HG02970 (cell line): ENCODE results near the gene GJB1.
"Not testable (repeated sequence)": the region's sequence is repeated elsewhere in the genome, so short reads cannot be mapped to it uniquely, and the experiment has no call there.

Experiments
- ATAC-seq: cut with Tn5 transposase; IDR thresholded peaks from one replicate; pipeline ENCODE4 v1.9.1; 2021; ENCODE audit warnings: mild to moderate bottlenecking, moderate library complexity, moderate number of reproducible peaks; ENCODE audit not compliant: unreplicated experiment, low FRiP score

The GJB1 gene

DNA sequence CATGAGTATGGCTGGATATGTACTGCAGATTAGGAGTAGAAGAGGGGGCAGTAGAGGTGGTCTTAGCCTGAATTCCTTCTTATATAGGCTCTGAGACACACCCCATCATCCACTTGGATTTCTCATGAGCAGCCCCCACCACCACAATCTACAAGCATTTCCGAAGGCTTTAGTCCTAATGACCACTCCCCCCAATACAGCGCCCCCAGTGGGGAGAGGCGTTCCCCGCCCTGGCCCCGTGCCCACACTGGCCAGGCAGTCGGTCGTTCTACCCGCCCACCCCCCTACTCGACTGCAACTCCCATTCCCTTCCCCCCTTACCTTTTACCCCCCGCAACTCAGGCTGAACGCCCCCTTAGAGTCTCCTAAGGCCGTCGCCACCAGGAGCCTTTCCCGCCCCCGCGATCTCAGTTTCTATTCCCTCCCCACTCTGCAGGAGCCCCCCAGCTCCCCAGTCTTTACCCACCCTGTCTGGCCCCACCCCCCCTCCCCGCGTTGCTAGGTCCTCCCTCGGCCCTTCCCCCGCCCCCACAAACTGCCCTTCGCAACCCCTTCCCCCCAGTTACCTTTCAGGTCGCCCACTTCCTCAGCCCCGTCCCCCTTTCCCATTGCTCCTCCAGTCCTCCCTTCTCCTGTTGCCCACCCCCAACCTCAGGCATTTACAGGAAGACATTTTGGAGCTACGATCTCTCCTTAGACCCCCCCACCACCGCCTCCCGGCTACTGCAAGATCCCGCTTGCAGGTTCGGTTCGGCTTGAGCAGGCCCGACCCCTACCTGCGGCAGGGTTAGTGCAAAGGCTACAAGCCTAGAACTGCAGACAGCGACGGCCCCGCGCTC lies 30.4 kb downstream of the GJB1 start:
- no peak for ATAC-seq

DNA sequence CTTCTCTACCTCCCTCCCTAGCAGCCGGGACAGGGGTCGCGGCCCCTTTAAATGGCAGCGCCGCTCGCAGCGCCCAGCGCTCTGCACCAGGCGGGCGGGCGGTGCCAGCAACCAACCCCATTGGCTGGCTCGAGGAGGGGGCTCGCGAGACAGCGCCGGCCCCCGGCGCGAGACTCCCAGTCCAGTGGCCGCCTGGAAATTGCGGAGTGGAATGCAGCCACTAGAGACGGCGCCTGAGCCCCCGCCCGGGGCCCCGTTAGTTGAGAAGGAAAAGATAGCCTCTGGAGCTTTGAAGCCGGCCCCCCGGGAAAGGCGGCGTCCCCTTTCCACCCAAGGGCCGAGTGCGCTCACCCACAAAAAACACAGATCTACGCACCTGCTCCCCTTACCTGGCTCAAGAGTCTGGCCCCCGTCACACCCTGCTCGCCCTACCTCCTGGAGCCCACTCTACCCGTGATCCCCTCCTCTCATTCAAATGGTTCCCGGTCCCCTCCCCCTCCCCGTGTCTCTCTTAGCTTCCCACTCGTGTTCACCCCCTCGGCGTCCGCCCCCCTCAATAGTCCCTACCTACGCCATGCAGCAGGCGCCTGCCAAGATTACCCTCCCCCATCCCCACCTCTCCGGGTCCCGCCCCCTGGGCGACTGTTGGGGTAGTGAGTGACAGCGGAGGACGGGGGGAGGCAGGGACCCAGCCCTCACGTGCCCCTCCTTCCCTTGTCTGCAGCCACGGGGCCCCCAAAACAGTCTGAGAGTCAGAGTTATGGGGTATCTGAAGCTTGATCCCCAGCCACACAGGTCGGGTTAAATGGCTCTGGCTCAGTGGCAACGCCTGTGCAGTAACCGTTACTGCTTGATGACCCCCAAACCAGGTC lies 31.3 kb downstream of the GJB1 start, which contains the start of gene ZMYM3:
Gene ZMYM3, minus strand, starts transcription at position 49 of the 872 bp plus-strand sequence. CDS start 885 bp downstream, outside the sequence.
- peak; percentile 65 for ATAC-seq

DNA sequence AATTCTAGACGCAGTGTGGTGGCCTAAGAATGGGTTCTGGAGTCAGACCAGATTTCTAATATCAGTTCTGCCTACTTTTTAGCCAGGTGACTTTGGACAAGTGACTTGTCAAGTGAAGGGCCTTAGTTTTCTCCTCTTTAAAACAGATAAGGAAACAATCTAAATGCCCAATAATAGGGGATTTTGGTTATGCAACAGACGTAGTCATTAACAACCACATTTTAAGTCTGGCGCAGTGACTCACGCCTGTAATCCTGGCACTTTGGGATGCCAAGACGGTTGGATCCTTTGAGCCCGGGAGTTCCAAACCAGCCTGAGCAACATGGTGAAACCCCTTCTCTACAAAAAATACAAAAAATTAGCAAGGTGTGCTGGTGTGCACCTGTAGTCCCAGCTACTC lies 33.0 kb downstream of the GJB1 start:
- ATAC-seq: no peak

DNA sequence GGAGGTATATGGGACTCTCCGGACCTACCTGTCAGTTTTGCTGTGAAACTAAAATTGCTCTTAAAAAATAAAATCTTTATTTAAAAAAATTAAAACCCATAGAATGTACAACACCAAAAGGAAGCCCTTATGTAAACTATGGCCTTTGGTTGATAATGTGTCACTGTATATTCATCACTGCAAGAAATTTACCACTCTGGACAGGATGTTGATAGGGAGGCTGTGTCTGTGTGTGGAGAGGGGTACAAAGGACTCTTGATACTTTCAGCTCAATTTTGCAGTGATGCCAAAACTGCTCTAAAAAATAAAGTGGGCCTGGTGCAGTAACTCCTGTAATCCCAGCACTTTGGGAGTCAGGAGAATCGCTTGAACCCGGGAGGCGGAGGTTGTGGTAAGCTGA lies 33.8 kb downstream of the GJB1 start:
- ATAC-seq: no peak

DNA sequence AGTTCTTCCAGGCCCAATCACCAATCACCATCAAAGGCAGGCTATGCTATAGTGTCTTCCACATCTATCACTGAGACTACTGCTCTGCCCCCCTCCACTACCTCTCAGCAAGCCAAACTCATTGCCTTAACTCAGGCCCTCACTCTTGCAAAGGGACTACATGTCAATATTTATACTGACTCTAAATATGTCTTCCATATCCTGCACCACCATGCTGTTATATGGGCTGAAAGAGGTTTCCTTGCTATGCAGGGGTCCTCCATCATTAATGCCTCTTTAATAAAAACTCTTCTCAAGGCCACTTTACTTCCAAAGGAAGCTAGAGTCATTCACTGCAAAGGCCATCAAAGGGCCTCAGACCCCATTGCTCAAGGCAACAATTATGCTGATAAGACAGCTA lies 45.6 kb downstream of the GJB1 start:
- ATAC-seq: not testable (repeated sequence)

DNA sequence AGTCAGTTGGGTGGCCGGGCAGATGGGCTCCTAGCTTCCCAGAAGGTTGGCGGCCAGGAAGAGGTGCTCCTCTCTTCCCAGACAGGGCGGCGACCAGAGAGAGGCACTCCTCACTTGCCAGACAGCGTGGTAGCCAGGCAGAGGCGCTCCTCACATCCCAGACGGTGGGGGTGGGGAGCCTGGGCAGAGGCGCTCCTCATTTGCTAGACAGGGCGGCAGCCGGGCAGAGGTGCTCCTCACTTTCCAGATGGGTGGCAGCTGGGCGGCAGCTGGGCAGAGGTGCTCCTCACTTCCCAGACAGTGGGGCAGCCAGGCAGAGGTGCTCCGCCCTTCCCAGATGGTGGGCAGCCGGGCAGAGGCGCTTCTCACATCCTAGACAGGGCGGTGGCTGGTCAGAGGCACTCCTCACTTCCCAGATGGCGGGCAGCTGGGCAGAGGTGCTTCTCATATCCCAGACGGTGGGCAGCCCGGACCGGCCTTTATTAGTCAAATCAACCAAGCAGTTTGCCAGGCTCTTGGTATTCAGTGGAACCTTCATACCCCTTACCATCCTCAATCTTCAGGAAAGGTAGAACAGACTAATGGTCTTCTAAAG lies 46.9 kb downstream of the GJB1 start:
- ATAC-seq: no peak

DNA sequence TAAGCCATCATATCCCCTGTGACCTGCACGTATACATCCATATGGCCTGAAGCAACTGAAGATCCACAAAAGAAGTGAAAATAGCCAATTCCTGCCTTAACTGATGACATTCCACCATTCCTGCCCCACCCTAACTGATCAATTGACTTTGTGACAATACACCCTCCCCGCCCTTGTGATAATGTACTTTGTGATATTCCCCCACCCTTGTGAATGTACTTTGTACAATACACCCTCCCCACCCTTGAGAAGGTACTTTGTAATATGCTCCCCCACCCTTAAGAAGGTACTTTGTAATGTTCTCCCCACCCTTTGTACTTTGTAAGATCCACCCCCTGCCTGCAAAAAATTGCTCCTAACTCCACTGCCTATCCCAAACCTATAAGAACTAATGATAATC lies 49.3 kb downstream of the GJB1 start:
- ATAC-seq: not testable (repeated sequence)
